Skin epidermis (tissue), 12 donors: ENCODE measurements around the gene DNAH11.
"Not testable (repeated sequence)": the region's sequence is repeated elsewhere in the genome, so short reads cannot be mapped to it uniquely, and the experiment has no call there.

Experiments used
- H3K27ac ChIP-seq, 21 experiments: fragments of 200-600 bp; sonication (generic) in 11 of 21; one replicate each; pipeline ENCODE4 v1.5.0; 2020; ENCODE audit warnings: mild to moderate bottlenecking in 3 of 21, inconsistent platforms in 2 of 21, moderate library complexity in 2 of 21
- H3K4me3 ChIP-seq, 7 experiments: fragments of 200-600 bp; sonication (generic) in 2 of 7; one replicate each; pipeline ENCODE4 v1.5.0; 2020; ENCODE audit warnings: inconsistent platforms in 2 of 7, mild to moderate bottlenecking in 2 of 7, moderate library complexity in 1 of 7

DNAH11 gene

DNA sequence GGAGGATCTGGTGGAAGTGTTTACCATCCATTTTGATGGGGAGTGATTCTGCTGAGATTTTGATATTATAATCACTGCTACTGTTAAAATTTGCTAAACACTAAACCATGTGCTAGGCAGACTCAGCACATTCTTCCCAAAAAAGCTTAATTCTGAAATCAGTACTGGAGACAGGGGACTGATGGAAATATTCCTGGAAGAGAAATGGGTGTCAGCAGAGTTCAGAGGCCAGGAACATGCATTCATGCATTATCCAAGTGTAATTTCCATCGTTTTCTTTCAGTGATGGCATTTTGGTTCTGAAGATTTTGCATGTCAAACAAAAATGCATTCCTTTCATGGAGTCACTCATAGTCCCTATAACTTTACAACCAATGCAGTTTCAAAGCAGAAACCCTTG is 323.9 kb downstream of the DNAH11 start:
- Histone ChIP-seq H3K4me3 (no peak overlapping the region), H3K27ac (no peak overlapping the region)

DNA sequence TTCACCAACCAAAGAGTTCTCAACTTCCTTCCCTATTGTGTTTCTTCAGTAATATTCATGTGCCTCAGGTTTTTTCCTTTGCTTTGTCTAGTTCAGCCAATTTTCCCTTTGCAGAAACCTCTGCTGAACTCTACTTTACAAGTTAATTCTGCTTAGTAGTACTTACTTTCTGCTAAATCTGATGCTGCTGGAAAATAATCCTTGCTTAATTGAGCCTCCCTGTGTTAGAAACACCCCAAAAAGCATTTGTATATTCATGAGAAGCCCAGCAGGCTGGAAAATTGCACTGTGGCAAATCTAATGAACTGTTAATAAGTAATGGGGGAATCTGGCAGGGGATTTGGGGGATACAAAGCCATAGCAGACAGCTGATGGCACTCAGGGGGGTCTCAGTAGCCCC is 324.4 kb downstream of the DNAH11 start:
- Histone ChIP-seq H3K4me3 (no peak overlapping the region), H3K27ac (no peak overlapping the region)

DNA sequence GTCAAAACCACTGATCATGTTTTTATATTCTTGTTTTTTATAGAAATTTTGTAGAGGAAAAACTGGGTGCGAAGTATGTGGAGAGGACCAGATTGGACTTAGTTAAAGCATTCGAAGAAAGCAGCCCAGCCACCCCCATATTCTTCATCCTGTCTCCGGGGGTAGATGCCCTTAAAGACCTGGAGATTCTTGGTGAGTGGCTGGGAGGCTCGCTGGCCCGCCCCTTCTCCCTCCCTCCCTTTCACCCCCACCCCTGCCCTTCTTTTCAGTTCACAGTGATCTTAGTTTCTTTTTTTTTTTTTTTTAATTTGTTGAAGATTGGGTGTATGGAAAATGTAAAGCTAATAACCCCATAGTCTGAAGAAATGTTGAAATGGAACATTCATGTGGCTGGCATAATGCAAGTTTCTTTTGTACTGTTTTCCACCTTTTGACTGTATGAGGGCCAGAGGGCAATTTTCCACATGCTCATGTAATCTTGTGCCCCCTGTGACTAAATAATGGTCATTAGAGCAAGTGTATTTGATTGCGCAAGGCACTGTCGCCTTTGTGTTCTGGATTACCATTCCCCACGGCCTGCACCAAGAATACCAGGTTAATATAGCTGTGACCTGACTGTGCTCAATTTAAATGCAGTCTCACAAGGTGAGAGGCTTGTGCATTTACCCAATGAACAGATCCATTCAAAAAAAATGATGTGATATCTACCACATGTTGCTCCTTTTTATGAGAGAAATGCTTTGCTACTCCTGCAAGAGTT is 325.2 kb downstream of the DNAH11 start:
- H3K27ac ChIP-seq, result no peak overlapping the region

DNA sequence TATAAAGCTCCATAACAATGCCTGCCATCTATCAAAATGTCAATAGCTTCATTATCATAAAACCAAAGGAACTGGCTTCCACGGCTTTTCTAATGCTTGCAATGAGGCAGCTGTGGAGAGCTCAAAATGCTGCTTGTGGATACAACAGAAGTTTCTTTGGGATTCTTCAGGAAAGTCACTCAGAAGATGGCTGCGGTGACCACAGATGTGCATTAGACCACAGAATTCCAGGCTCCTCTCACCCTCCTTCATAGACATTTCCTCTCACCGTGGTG is 325.7 kb downstream of the DNAH11 start:
- Histone ChIP-seq H3K4me3 (no peak overlapping the region), H3K27ac (no peak overlapping the region)

More for the DNA sequence above, 325.2 kb downstream of the DNAH11 start:
- no peak overlapping the region for H3K4me3 ChIP-seq

DNA sequence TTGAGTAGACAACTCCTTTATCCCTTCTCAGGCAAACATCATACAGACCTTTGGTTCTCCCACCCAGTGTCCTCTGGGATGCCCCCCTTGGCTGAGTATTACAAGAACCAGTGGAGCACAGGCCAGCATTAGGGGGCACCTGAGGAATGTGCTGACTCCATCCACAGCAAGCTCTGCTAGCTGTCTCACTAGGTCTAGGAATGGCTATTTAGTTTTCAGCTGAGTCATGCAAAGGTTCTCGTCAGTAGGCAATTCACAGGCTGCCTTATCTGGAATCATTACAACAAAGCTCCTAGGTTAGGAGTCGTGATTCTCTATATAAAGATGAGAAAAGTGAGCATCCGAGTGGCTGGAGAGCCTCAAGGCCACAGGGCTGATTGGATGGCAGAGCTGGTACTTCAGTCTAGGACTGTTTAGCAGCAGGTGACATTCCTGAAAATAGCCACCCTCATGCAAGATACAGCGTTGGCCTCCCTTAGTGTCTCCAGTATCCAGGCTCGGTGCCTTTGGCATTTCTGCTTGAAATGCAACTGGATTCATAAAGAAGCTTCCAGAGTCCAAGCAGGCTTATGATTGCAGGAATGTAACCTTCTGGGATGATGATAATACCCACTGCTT is 327.1 kb downstream of the DNAH11 start:
- H3K4me3 ChIP-seq, result no peak overlapping the region
- no peak overlapping the region for H3K27ac ChIP-seq

DNA sequence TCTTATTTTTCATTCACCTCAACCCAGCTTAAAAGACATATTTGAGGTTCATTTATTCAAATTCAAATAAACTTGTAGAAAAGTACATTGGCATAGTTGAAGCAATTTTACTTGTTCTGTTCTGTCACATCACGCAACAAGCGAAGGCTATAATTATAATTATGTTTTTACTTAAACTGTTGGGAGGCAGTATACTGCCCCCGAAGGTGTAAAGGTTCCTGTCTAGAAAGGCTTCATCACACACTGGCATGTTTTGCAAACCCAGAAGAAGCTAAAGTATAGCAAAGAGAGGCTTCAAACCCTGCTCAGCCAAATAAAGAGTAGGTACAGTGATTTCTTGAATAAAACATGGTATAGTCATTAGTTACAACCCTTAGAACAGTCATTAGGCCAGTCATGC is 340.2 kb downstream of the DNAH11 start:
- Histone ChIP-seq H3K4me3 (no peak overlapping the region), H3K27ac (no peak overlapping the region)

DNA sequence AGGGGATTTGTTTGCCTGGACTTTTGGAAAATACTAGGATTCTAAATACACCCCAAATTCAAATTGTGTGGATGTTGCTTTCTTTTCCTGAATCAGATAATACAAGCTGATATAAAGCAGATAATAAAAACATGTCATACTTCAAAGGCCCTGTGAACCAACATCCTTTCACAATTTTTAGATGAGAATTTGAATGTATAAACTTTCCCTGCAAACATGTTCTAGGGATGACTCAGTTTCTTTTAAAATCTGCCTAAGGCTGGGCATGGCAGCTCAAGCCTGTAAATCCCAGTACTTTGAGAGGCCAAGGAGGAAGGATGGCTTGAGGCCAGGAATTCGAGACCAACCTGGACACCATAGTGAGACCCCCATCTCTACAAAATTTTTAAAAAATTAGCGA is 340.7 kb downstream of the DNAH11 start:
- H3K27ac ChIP-seq, H3K4me3 ChIP-seq: not testable (repeated sequence)

DNA sequence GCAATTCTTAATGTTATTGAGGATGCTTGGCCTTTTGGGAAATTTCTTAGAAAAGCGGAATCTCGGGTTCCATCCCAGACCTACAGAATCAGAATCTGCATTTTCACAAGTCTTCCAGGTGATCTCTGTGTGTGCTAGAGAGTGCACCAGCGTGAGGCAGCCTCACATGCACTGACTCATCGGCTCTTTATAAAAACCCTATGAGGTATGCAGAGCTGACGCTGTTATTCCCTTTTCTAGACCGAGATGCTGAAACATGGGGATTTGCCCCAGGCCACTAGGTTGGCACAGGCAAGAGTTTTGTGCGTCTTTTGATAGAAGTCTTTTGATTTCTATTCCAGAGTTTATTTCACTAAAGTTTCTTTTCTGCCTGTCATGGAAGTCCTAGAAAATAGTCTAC is 341.7 kb downstream of the DNAH11 start:
- Histone ChIP-seq H3K27ac (no peak overlapping the region), H3K4me3 (no peak overlapping the region)

DNA sequence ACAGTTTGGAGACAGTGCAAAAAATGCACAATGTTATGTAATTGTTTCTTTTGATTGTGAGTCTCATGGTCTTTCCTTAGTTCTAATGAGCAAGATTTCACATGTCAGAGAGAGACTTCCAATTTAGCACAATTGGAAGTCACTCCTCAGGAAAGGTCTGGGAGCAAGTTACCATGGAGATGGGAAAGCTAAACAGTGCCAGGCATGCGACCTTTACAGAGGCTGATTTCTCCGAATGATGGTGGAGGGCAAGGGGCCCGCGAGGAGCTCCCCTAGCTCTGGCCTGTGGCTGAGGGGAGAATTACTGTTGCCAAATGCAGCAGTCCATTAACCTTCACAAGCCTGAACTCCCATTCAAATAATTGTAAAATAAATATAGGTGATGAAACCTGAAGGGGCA is 343.6 kb downstream of the DNAH11 start:
- Histone ChIP-seq H3K4me3 (no peak overlapping the region), H3K27ac (no peak overlapping the region)

DNA sequence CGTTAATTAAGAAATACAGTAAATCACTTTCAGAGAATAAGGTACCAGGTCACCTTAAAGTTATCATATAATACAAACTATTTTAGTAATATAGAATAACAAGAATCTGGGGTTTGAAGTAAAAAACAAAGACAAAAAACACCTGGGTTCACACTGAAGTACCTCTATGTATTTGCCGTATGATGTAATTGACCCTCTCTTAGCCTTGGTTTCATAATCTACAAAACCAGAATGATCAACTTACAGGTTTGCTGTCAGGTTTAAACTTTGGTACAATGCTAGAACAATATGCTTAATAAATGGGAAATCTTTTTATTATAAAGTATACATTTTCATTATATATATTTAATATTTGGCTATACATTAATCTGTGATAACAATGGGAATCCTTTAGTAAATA is 344.5 kb downstream of the DNAH11 start:
- no peak overlapping the region for H3K27ac ChIP-seq
- no peak overlapping the region for H3K4me3 ChIP-seq

DNA sequence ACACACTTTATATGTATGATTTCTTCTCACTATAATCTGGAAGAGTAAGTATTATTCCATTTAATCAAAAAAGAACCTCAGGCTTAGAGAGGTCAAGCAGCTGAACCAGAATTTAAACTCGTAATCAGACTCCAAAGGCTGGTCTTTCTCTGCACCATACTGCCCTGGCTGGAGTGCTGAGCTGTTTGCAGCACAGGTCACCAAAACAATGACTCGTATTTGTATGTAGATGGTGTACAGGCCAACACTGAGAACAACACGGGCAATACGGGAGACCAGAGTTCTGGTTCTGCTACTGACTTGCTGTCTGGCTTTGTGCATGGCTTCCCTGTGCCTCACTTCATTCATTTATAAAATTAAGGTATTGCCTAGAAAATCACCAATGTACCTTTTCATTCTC is 344.9 kb downstream of the DNAH11 start:
- Histone ChIP-seq H3K27ac (no peak overlapping the region), H3K4me3 (no peak overlapping the region)

DNA sequence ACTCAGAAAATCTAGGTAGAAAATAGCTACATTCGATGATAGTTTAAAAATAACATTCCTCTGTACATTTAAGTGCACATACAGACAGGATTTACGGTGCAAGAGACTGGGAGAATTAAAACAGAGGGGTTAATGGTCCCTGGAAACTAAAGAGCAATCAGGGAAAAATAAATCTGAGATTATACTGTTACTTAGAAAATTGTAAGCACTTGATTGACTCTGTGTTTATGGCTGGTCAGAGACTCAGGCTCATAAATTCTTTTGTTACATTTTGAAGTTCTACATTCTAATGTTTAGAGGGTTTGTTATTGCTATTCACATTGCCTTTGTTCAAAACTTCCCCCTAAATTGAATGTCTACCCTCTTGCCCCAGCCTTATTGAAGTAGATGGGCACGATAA is 348.5 kb downstream of the DNAH11 start:
- H3K27ac ChIP-seq, result no peak overlapping the region
- H3K4me3 ChIP-seq, result no peak overlapping the region

DNA sequence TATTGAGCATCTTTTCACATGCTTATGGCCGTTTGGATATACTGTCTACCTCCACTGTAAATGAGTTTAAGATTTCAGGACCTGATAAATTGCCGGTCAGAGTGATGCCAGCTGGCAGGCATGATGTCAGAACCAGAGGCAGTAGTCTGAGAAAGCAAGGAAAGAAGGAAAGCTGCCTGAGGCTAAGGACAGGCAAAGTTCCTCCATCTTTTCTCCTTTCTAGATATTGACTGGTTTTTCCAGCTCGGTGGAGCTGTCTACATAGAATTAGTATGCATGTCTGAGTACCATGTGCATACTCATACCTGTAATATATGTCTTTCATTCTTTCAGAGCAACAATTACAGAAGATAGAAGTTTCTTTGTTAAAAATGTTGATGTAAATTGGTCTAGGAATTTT is 350.6 kb downstream of the DNAH11 start:
- no peak overlapping the region for H3K27ac ChIP-seq
- no peak overlapping the region for H3K4me3 ChIP-seq

DNA sequence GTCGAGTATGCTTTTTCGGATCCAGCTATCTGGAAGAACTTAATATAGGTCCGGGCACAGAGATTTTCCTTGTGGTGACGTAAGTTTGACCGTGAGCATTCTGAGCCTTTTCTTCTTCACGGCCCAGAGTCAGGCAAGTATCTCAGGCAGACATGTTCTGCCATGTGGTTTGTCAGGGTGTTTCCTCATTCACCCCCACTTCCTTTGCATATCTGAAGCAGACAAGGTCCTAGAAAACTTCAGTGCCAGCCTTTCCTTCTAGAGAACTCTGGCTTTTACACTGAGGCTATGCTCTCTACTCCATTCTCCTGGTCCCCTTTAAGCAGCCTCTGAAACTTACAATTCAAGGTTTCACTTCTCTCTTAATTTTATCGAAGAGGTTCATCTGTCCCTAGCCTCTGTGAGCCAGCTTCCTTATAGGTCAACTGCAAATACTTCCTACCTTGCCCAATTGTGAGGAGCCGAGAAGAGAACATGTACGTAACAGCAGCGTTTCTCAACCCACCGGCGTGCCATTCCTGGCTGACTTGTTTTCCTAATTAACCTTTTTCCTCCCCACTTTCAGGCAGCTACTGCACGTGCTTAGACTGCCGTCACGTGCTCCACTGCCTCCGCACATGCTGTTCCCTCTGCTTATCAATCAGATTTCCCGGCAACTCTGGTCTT is 355.6 kb downstream of the DNAH11 start:
- Histone ChIP-seq H3K4me3 (no peak overlapping the region), H3K27ac (peak overlapping the region in 3 of 21 experiments; percentile 29 to 54 (median 34))

DNA sequence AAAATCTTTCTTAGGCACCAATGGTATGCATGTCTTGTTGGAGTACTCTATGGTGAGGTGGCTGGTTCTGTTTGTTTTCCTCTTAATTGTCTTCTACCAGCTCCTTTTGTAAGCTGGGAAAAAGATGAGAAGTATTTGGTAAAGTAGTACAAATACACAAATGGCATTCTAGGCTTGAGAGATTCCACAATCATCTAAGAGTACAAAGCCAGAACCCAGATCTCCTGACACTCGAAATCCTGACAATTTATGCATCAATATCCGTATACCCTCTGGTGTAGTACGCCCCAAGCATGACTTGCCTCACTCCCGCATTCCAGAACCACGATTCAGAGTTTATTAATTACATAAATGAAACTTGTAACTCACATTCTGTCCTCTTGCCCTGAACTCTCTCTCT is 359.4 kb downstream of the DNAH11 start:
- Histone ChIP-seq H3K4me3 (no peak overlapping the region), H3K27ac (no peak overlapping the region)

DNA sequence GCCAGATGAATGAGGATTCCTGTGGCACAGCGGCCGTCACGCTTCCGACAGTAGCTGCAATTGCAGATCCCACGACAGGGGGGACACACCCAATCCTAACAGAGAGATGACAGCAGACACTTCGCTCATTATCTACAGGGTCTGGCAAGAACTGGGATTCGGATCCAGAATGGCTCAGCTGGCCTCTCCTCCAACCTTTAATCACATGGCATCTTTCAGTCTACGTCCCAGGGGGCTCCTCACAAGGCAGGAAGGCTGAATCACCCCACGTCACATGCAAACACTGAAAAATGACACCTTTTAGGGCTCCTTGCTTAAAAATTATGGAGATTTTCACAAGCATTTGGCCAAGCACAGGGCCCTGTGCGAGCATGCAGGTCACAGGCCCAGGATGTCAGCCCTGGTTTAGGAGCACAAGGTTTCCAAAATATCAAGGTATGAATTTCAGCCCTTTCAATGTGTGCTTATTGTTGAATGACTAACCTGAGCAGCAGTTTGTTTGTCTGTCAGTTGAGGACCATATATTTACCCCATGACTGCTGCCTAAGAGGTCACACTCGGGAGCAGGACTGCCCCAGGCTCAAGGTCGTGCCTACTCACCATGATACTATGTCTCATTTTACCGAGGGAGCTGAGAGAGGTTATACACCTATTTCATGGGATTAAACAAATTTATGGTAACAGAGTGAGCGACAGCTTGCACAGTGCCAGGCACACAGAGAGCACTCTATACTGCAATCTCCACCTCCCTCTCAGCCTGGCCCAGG is 360.4 kb downstream of the DNAH11 start:
- H3K27ac ChIP-seq, result no peak overlapping the region
- H3K4me3 ChIP-seq, result no peak overlapping the region

DNA sequence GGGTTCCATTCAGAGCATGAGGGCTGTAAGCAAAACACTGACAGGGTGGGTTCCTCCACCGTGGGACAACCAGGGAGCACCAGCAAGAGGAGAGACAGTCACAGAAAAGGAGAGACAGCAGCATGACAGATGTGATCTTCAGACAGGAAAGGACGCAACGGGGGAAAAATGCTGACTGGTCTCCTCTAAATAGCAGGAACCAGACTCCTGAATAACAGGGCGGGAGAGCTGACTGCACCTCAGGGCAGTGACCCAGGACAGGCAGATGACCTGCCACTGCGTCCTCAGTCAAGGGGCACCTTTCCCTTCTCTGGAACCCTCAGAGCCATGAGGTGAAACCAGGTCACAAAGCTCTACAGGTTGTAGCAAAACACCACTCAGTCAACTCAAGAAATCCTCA is 365.9 kb downstream of the DNAH11 start:
- Histone ChIP-seq H3K27ac (no peak overlapping the region), H3K4me3 (no peak overlapping the region)

DNA sequence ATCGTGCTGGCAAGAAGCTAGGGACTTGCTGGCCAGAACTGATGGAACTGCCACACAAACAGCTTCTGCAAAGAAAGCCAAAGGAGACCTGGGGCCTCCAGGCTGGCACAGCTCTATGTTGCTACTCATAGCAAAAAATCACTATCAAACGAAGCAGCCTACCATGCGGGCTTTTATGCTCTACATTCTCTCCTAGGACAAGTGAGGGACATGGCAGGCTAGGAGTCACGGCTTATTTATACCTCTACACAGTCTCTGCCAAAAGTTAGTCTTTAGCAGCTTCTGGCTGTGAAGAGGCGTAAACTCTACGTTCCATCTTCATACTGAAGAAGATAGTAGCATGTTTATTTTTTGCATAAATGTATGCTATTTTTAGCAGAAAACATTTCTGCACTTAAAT is 367.4 kb downstream of the DNAH11 start:
- H3K4me3 ChIP-seq, result no peak overlapping the region

DNA sequence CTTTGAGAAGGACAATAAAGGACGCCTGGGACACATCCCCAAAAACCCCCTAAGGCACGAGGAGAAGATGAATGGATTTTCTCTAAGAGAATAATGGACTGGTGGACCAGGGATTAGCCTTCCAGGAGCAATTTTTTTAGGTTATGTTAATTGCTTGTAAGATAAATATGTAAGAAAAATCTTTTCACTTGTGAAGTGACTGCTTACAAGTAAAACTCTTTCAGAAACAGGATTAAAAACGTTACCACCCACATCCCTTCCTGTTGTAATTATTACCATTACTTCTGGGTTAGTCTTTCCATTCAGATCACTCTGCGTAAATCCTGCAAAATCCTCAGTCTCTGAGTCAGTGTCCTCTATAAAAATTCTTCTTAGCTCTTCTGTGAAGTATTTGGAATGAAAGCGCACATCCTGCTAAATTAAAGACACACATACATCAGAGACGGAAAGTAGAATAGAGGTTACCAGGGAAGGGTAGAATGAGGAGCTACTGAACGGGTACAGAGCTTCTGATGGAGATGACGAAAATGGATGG is 368.6 kb downstream of the DNAH11 start:
- H3K27ac ChIP-seq, result peak overlapping the region in 3 of 21 experiments; percentile 7 to 47 (median 44)

More for the DNA sequence above, 367.4 kb downstream of the DNAH11 start:
- H3K27ac ChIP-seq, result no peak overlapping the region

DNA sequence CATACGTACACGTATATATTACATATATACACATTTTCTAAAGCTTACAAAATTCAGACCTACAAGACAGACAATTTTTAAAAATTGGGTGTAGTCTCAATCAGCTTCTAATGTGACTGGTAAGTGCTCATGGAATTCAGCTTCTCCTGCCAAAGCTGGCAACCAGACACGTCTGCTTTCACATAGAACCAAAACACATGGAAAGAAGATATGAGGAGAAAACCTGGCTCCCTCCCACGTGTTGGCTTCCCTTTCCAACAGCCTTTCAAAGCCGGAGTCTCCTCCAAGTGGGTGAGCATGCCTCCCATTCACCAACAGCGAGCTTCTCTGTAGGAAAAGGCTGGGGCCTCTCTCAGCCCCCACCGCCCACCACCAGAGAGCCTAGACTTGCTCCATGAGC is 369.5 kb downstream of the DNAH11 start:
- Histone ChIP-seq H3K27ac (peak overlapping the region in 8 of 21 experiments; percentile 7 to 59 (median 42)), H3K4me3 (no peak overlapping the region)

More for the DNA sequence above, 368.6 kb downstream of the DNAH11 start:
- no peak overlapping the region for H3K4me3 ChIP-seq
